ENCODE measurements around the gene HNRNPF.

Gene HNRNPF

DNA sequence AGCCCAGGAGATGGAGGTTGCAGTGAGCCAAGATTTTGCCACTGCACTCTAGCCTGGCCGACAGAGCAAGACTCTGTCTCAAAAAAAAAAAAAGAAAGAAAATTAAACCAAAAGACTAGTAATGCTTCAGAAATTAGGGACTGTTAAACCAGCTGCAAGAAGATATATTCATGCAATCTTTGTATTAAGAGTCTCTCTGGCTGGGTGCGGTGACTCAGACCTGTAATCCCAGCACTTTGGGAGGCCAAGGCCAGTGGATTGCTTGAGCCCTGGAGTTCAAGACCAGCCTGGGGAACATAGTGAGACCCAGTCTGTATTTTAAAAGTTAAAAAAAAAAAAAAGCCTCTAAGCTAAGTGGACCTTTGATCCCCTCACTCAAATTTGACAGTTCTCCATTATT, 2.5 kb upstream of the HNRNPF start:
- H3K36me3 ChIP-seq (replicated peaks; ENCODE audit: insufficient read depth, low read length) = no peaks in the 10 kb centered on the region
- no peaks in the 10 kb centered on the region for H3K9me2 ChIP-seq (replicated peaks; ENCODE audit: insufficient read depth, low read length)
- no peak overlapping the region for H2AFZ ChIP-seq (ENCODE audit: low read length)
- peaks cover 22% of the 10 kb centered on the region for H3F3A ChIP-seq (ENCODE audit: insufficient read depth, low read length)
- no peak overlapping the region for H3K4me2 ChIP-seq (ENCODE audit: low read depth, low read length)
- H3K9ac ChIP-seq (ENCODE audit: low read length) = no peak overlapping the region
- no peaks in the 10 kb centered on the region for H4K20me1 ChIP-seq (ENCODE audit: insufficient read depth, low read length)
- peaks cover 23% of the 10 kb centered on the region for H3K79me2 ChIP-seq (ENCODE audit: low read length)
- H3K9me3 ChIP-seq (replicated peaks; ENCODE audit: insufficient read depth, low read length) = no peaks in the 10 kb centered on the region
- no peak overlapping the region for H3K27ac ChIP-seq (ENCODE audit: low read length)
- H3K4me1 ChIP-seq (ENCODE audit: low read length) = no peaks in the 10 kb centered on the region
- no peaks in the 10 kb centered on the region for H3K27me3 ChIP-seq (replicated peaks; ENCODE audit: insufficient read depth, low read length)
- no peak overlapping the region for H3K4me3 ChIP-seq (ENCODE audit: low read length)
- TF ChIP-seq EZH2 (optimal IDR thresholded peaks at IDR 0.05; ENCODE audit: low read depth, low read length) = no peak
- no peak for TF ChIP-seq EZH2phosphoT487 (IDR thresholded peaks at IDR 0.05; ENCODE audit: low read length)
- TF ChIP-seq CTCF (IDR thresholded peaks at IDR 0.05; ENCODE audit: low read length) = no peak
- DNase-seq = no peak

DNA sequence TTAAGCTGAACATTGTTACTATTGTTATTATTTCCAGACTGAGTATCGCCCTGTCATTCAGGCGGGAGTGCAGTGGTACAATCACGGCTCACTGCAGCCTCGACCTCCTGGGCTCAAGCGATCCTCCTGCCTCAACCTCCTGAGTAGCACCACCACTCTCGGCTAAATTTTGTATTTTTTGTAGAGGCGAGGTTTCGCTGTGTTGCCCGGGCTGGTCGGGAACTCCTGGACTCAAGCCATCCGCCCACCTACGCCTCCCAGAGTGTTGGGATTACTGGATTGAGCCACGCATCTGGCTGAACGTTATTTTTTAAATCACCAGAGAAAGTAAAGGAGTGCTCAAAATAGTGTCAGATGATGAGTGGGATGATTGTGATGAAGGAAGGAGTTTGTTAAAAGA, 1.4 kb upstream of the HNRNPF start:
- Histone ChIP-seq H3K4me2 (ENCODE audit: low read depth, low read length) (peak overlapping the region; percentile 92; the same call in 1 of the 2 replicates), H3K9ac (ENCODE audit: low read length) (peak overlapping the region; percentile 100; the same call in 1 of the 2 replicates), H3K9me3 (replicated peaks; ENCODE audit: insufficient read depth, low read length) (no peaks in the 10 kb centered on the region), H3K27me3 (replicated peaks; ENCODE audit: insufficient read depth, low read length) (no peaks in the 10 kb centered on the region), H3K79me2 (ENCODE audit: low read length) (peaks cover 35% of the 10 kb centered on the region), H4K20me1 (ENCODE audit: insufficient read depth, low read length) (no peaks in the 10 kb centered on the region), H3F3A (ENCODE audit: insufficient read depth, low read length) (peaks cover 33% of the 10 kb centered on the region), H3K27ac (ENCODE audit: low read length) (no peak overlapping the region), H3K36me3 (replicated peaks; ENCODE audit: insufficient read depth, low read length) (no peaks in the 10 kb centered on the region), H2AFZ (ENCODE audit: low read length) (no peak overlapping the region), H3K4me3 (ENCODE audit: low read length) (no peak overlapping the region), H3K4me1 (ENCODE audit: low read length) (no peaks in the 10 kb centered on the region), H3K9me2 (replicated peaks; ENCODE audit: insufficient read depth, low read length) (no peaks in the 10 kb centered on the region)
- TF ChIP-seq CTCF (IDR thresholded peaks at IDR 0.05; ENCODE audit: low read length) = no peak
- no peak for TF ChIP-seq EZH2 (optimal IDR thresholded peaks at IDR 0.05; ENCODE audit: low read depth, low read length)
- TF ChIP-seq EZH2phosphoT487 (IDR thresholded peaks at IDR 0.05; ENCODE audit: low read length) = no peak
- no peak for DNase-seq

- Histone ChIP-seq H3K4me3 (ENCODE audit: low read length) (peak overlapping the region; percentile 91), H3K9me2 (replicated peaks; ENCODE audit: insufficient read depth, low read length) (no peaks in the 10 kb centered on the region), H3K9ac (ENCODE audit: low read length) (peak overlapping the region; percentile 100), H3K4me2 (ENCODE audit: low read depth, low read length) (peak overlapping the region; percentile 92), H3K4me1 (ENCODE audit: low read length) (peaks cover 3% of the 10 kb centered on the region; the same call in 1 of the 2 replicates), H3K9me3 (replicated peaks; ENCODE audit: insufficient read depth, low read length) (no peaks in the 10 kb centered on the region), H3K36me3 (replicated peaks; ENCODE audit: insufficient read depth, low read length) (no peaks in the 10 kb centered on the region), H4K20me1 (ENCODE audit: insufficient read depth, low read length) (peaks cover 6% of the 10 kb centered on the region; the same call in 1 of the 2 replicates), H3K79me2 (ENCODE audit: low read length) (peaks cover 43% of the 10 kb centered on the region), H3K27me3 (replicated peaks; ENCODE audit: insufficient read depth, low read length) (no peaks in the 10 kb centered on the region), H3F3A (ENCODE audit: insufficient read depth, low read length) (peaks cover 41% of the 10 kb centered on the region), H2AFZ (ENCODE audit: low read length) (peak overlapping the region; percentile 85), H3K27ac (ENCODE audit: low read length) (peak overlapping the region; percentile 100)
- 0 out of 2 replicates have a peak, but pooled peaks have one; percentile 4 for TF ChIP-seq CTCF (IDR thresholded peaks at IDR 0.05; ENCODE audit: low read length)
- no peak for TF ChIP-seq EZH2phosphoT487 (IDR thresholded peaks at IDR 0.05; ENCODE audit: low read length)
- peak; percentile 55 for DNase-seq
Observed at GRCh38 chr10:43409385-43410109, 561 bp upstream of the HNRNPF start.
